Esophagus squamous epithelium (tissue), 4 donors: ENCODE measurements around the gene LBHD1.

Experiments
- CTCF ChIP-seq, 6 experiments: fragments of 450-650 bp in 4 of 6; fragments of 200-600 bp in 2 of 6; sonication (generic) in 2 of 6; IDR thresholded peaks; one replicate each; pipeline ENCODE4 v1.5.1; 2016 to 2019; ENCODE audit warnings: antibody characterized with exemption in 6 of 6, mild to moderate bottlenecking in 4 of 6, moderate library complexity in 4 of 6
- POLR2A ChIP-seq, 4 donors: fragments of 450-650 bp; IDR thresholded peaks; one replicate each; pipeline ENCODE4 v1.6.1; 2017; ENCODE audit warnings: antibody characterized with exemption in 4 of 4, mild to moderate bottlenecking in 4 of 4, moderate library complexity in 3 of 4

GRCh38 chr11:62676698-62677097 lies 4.6 kb upstream of the LBHD1 start:
- TF ChIP-seq POLR2A (IDR thresholded peaks at IDR 0.05) = no peak
- TF ChIP-seq CTCF (IDR thresholded peaks at IDR 0.05) = no peak
